A673 (cell line): ENCODE measurements around the gene PXN. TPM values are rescaled to one million over a fixed set of nuclear protein-coding genes. Genes with fewer than 3 reads are reported as not detected.

Source experiments
- BruUV-seq: library from RNA; stranded (reverse); fragments of 400-500 nt; replicated peaks from 2 replicates; lab custom pipeline; 2021; lab: Mats Ljungman, UMichigan
- CTCF ChIA-PET: fragments of 300-600 bp; sonication (Branson Sonifier 250); formaldehyde crosslinking; loops from one replicate; lab custom pipeline; 2022; ENCODE audit warnings: antibody characterized with exemption; lab: Charles Lee
- POLR2A ChIA-PET: fragments of 300-600 bp; sonication (Branson Sonifier 250); formaldehyde crosslinking; loops from one replicate; lab custom pipeline; 2022; ENCODE audit warnings: antibody characterized with exemption; ENCODE audit not compliant: low non-redundant PET; lab: Charles Lee
- DNase-seq: peaks from one replicate; pipeline ENCODE4 v3.0.0-alpha.2; 2015; ENCODE audit warnings: low spot score
- H3K27ac ChIP-seq: fragments of 200-600 bp; sonication (generic); 2 replicates; pipeline ENCODE4 v1.5.1; 2016; ENCODE audit warnings: mixed run types, low read depth, mild to moderate bottlenecking, mixed read lengths, antibody characterized with exemption, low read length; ENCODE audit not compliant: poor library complexity, severe bottlenecking
- H3K27me3 ChIP-seq: fragments of 200-600 bp; sonication (generic); replicated peaks from 2 replicates; pipeline ENCODE4 v1.6.1; 2017; ENCODE audit warnings: mixed run types, low read depth, mild to moderate bottlenecking, mixed read lengths, antibody characterized with exemption, low read length; ENCODE audit not compliant: insufficient read depth, poor library complexity
- H3K36me3 ChIP-seq: fragments of 200-600 bp; sonication (generic); 2 replicates; pipeline ENCODE4 v1.6.1; 2016; ENCODE audit warnings: mixed run types, mild to moderate bottlenecking, mixed read lengths, antibody characterized with exemption, low read length; ENCODE audit not compliant: insufficient read depth, poor library complexity, severe bottlenecking
- H3K4me1 ChIP-seq: fragments of 200-600 bp; sonication (generic); 2 replicates; pipeline ENCODE4 v1.6.1; 2017; ENCODE audit warnings: mixed run types, mild to moderate bottlenecking, mixed read lengths, antibody characterized with exemption, low read length; ENCODE audit not compliant: insufficient read depth, poor library complexity, severe bottlenecking
- H3K4me3 ChIP-seq: fragments of 200-600 bp; sonication (generic); 2 replicates; pipeline ENCODE4 v1.5.1; 2016; ENCODE audit warnings: low read depth, mixed run types, mild to moderate bottlenecking, mixed read lengths, low read length; ENCODE audit not compliant: poor library complexity, severe bottlenecking
- H3K9me3 ChIP-seq: fragments of 200-600 bp; sonication (generic); 2 replicates; pipeline ENCODE4 v1.6.1; 2016; ENCODE audit warnings: mixed run types, low read depth, mild to moderate bottlenecking, mixed read lengths, antibody characterized with exemption, low read length; ENCODE audit not compliant: poor library complexity, severe bottlenecking
- EZH2 ChIP-seq: fragments of 200-600 bp; sonication (generic); IDR thresholded peaks from 2 replicates; pipeline ENCODE4 v1.6.1; 2017; ENCODE audit warnings: borderline replicate concordance, low read depth, mild to moderate bottlenecking, mixed read lengths, antibody characterized with exemption, low read length; ENCODE audit not compliant: poor library complexity, severe bottlenecking
- intact Hi-C: fragments of 100-400 bp; cut with micrococcal nuclease; formaldehyde crosslinking; loops from one replicate; pipeline ENCODE4 v1.10.0; 2022; ENCODE audit not compliant: unreplicated experiment
- total RNA-seq: library from RNA; stranded (reverse); gene quantifications from 2 replicates; pipeline ENCODE4 v1.2.3, GENCODE V29; 2021
- TF ChIP-seq, protein P1 (sequence below): fragments of 300-800, 200-600 bp; sonication (generic); conservative IDR thresholded peaks from 2 replicates; pipeline ENCODE4 v1.5.1; 2017; ENCODE audit warnings: low read depth, mild to moderate bottlenecking, antibody characterized with exemption, low read length, moderate library complexity, mixed read lengths

PXN gene
- total RNA-seq, 1 experiment from 2014 or later = 127 TPM

- BruUV-seq = no TSS peak
- TF ChIP-seq, protein P1, sequence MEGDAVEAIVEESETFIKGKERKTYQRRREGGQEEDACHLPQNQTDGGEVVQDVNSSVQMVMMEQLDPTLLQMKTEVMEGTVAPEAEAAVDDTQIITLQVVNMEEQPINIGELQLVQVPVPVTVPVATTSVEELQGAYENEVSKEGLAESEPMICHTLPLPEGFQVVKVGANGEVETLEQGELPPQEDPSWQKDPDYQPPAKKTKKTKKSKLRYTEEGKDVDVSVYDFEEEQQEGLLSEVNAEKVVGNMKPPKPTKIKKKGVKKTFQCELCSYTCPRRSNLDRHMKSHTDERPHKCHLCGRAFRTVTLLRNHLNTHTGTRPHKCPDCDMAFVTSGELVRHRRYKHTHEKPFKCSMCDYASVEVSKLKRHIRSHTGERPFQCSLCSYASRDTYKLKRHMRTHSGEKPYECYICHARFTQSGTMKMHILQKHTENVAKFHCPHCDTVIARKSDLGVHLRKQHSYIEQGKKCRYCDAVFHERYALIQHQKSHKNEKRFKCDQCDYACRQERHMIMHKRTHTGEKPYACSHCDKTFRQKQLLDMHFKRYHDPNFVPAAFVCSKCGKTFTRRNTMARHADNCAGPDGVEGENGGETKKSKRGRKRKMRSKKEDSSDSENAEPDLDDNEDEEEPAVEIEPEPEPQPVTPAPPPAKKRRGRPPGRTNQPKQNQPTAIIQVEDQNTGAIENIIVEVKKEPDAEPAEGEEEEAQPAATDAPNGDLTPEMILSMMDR = no peak
- TF ChIP-seq EZH2 = no peak
- no peak overlapping the region for H3K27ac ChIP-seq
- H3K4me1 ChIP-seq = peaks cover 3% of the 10 kb centered on the region
- intact Hi-C loops = no loop called here
- ChIA-PET POLR2A (no interaction called here), CTCF (interaction anchor here (1.1 kb wide), 1 partner anchor 55 kb away, joined by 4 read pairs; no protein-coding TSS in a partner anchor)
- no peaks in the 10 kb centered on the region for H3K27me3 ChIP-seq
- no peak overlapping the region for H3K4me3 ChIP-seq
- no peak for DNase-seq
- no peaks in the 10 kb centered on the region for H3K36me3 ChIP-seq
- H3K9me3 ChIP-seq = no peaks in the 10 kb centered on the region
Observed at GRCh38 chr12:120284381-120284780, 18.9 kb upstream of the PXN start.

DNA sequence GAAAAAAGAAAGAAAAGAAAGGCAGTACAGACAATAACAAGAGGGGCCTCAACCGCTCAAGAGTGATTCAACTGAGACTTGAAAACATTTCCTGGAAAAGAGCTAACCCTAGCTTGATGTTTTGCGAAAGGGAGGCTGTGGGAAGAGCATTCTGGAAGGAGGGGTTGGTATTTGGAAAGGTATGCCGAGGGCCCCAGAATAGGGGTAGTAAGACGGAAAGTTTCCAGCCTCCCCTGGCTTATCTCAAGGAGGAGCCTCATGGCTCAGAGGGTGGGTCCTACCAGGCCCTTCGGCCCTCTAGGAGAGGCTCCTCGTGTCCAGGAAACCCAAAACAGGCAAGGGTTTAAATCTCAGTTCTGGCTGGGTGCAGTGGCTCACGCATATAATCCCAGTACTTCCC, 17.8 kb upstream of the PXN start:
- TF ChIP-seq, protein P1 = no peak
- TF ChIP-seq EZH2 = no peak
- H3K36me3 ChIP-seq = no peaks in the 10 kb centered on the region
- intact Hi-C loops = no loop called here
- peak overlapping the region; percentile 71 for H3K27ac ChIP-seq
- ChIA-PET POLR2A (interaction anchor here (0.6 to 1.6 kb wide), 3 partner anchors 8 to 82 kb away, joined by 4 to 10 read pairs (median 9); partner anchors contain the start of genes RNU4-2, RPLP0 and SIRT4), CTCF (interaction anchor here (0.7 to 1.5 kb wide), 4 partner anchors 19 to 56 kb away, joined by 3 to 7 read pairs (median 4); partner anchors contain the start of gene SIRT4)
- no peaks in the 10 kb centered on the region for H3K9me3 ChIP-seq
- no peak for DNase-seq
- H3K4me3 ChIP-seq = no peak overlapping the region
- peaks cover 3% of the 10 kb centered on the region for H3K4me1 ChIP-seq
- H3K27me3 ChIP-seq = no peaks in the 10 kb centered on the region
- no TSS peak for BruUV-seq

- Histone ChIP-seq H3K9me3 (no peaks in the 10 kb centered on the region), H3K27ac (no peak overlapping the region), H3K4me1 (peaks cover 9% of the 10 kb centered on the region), H3K27me3 (no peaks in the 10 kb centered on the region), H3K4me3 (no peak overlapping the region), H3K36me3 (no peaks in the 10 kb centered on the region)
- DNase-seq = no peak
- TF ChIP-seq, protein P1 = no peak
- TF ChIP-seq EZH2 = no peak
- no TSS peak for BruUV-seq
- intact Hi-C loops = no loop called here
- ChIA-PET CTCF (interaction anchor here (0.6 kb wide), 1 partner anchor 15 kb away, joined by 4 read pairs; no protein-coding TSS in a partner anchor), POLR2A (no interaction called here)
Observed at GRCh38 chr12:120278137-120279069, 12.9 kb upstream of the PXN start.
